GM12801 (cell line): ENCODE measurements around the gene SLC6A17.
A peak's percentile ranks its signal among the peaks of the same experiment; 100 is the strongest.

Experiments used
- TF ChIP-seq, protein P1 (sequence below): IDR thresholded peaks from one replicate; pipeline ENCODE4 v1.5.1; 2011; ENCODE audit warnings: control low read depth; ENCODE audit not compliant: insufficient read length; ENCODE audit errors: extremely low read depth

SLC6A17 gene

DNA sequence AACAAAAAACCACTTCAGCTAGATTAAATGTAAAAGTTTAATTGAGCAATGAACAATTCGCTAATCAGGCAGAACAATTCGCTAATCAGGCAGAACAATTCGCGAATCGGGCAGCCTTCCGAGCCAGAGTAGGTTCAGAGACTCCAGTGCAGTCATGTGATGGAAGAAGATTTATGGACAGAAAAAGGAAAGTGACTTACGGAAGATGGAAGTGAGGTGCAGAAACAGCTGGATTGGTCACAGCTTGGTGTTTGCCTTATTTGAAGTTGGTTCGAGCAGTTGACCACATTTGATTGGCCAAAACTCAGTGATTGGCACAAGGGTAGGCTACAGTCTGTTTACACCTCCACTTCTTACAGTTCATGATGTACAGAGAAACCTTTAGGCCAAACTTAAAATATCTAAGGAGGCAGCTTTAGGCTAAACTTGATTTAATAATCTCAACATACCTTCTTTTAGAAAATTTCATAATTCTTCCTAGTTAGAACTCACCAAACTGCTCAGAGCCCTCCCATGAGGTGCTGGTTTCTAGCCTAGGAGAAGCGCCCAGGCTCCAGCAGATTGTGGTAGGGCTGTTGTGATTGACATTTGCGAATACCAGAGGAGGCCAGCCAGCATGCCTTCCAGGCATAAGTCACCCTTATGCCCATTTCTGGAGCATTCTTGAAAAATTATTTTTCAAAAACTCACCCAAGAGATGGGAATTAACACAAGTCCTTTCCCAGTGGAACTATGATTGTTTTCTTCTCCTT is 37.0 kb downstream of the SLC6A17 start:
- TF ChIP-seq, protein P1, sequence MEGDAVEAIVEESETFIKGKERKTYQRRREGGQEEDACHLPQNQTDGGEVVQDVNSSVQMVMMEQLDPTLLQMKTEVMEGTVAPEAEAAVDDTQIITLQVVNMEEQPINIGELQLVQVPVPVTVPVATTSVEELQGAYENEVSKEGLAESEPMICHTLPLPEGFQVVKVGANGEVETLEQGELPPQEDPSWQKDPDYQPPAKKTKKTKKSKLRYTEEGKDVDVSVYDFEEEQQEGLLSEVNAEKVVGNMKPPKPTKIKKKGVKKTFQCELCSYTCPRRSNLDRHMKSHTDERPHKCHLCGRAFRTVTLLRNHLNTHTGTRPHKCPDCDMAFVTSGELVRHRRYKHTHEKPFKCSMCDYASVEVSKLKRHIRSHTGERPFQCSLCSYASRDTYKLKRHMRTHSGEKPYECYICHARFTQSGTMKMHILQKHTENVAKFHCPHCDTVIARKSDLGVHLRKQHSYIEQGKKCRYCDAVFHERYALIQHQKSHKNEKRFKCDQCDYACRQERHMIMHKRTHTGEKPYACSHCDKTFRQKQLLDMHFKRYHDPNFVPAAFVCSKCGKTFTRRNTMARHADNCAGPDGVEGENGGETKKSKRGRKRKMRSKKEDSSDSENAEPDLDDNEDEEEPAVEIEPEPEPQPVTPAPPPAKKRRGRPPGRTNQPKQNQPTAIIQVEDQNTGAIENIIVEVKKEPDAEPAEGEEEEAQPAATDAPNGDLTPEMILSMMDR: no peak

DNA sequence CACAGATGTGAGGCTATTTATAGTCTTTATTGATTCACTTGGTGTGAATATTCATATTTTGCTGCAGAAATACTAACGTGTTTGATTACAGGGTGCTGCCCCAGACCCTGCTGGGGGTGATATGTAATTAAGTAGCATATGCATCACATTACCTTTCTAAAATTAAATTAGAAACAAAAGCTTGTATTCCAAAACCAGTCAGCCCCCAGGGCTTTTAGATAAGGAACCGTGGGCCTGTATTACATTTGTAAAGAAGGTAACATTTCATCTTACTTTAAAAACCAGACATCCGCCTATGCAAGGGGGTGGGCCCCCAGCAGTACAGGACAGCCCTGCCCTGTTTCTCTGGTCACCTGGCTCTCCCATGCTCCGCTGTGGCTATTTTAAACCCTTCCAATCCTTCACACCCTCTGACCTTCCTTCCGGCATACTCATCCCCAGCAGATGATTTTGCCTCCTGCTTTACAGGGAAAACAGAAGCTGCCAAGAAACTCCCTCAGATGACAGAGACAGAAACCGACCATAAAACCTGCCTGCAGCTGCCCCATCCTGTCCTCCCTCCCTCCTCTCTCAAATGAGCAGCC is 37.8 kb downstream of the SLC6A17 start:
- TF ChIP-seq, protein P1: no peak

DNA sequence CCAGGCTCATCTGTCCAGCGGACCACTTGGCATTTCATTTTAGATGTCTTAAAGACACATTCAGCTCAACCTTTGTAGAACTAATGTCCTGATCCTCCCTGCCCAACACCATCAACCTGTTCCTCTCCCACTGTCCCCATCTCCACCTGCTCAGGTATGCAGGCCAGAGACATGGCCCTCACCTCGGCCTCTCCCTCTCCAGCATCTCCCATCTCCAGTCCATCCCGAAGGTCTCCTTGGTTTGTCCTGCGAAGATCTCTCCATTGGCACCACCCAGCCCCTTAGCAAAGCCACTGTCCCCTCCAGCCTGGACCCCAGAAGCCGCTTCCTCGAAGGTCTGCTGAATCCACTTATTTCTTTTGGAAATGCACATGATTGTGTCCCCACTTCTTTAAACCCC is 38.9 kb downstream of the SLC6A17 start:
- TF ChIP-seq, protein P1: no peak

DNA sequence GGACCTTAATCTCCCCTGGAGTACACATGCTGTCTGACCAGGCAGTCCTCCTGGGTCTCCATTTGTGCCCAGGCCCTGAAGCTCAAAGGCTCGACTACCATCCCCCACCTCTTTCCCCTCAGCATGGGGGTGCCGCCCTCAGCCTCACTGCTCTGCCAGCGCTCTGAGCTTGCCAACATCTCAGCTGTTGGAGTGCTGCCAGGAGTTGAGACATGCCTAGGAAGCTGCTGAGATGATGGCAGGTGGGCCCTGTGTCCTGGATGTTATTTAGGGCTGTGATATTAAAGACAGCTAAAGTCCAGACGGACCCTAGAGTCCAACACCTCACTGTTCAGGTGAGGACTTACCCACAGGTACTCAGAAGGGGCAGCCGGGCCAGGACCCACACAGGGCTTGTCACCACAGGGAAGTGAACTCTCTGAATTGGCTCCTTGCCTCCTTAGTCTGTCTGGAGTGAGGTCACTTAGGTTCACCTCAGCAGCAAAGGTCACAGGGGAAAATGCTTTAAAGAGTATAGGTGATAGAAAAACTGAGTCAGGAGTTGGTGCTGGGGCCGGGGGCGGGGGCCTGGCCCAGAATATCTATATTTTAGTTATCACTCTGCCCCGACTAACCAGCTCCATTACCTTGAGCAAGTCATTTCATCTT is 40.1 kb downstream of the SLC6A17 start:
- TF ChIP-seq, protein P1: no peak

DNA sequence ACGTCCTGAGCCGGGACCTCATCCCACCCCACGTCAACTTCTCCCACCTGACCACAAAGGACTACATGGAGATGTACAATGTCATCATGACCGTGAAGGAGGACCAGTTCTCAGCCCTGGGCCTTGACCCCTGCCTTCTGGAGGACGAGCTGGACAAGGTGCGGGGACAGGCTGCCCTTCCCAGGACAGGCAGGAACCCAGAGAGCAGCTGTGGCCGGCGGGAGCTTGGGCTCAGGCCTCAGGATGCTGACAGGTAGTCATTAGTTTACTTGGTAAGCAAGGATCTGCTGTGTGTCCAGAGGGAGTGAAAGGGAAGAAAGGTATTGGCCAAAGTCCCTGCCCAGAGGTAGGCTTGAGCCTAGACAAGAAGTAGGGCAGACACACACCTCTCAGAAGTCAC is 42.2 kb downstream of the SLC6A17 start:
- TF ChIP-seq, protein P1: no peak

DNA sequence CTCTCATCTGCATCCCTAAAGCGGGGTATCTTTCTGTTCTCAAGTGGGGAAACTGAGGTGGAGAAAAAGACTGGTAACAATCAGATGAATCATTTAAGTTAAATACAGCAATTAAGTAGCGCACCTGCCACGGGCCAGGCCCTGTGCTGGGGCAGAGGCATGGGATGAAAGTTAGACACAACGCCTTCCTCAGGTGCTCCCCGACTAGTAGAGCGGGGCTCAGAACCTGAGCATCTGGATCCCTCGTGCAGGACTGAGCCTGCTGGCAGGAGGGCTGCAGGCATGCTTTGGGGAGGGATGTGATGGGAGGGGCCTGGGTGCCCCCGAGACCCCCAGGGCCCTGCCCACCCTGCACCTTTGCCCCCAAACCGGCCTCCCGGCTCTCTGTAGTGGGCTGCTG is 44.9 kb downstream of the SLC6A17 start:
- TF ChIP-seq, protein P1: no peak

DNA sequence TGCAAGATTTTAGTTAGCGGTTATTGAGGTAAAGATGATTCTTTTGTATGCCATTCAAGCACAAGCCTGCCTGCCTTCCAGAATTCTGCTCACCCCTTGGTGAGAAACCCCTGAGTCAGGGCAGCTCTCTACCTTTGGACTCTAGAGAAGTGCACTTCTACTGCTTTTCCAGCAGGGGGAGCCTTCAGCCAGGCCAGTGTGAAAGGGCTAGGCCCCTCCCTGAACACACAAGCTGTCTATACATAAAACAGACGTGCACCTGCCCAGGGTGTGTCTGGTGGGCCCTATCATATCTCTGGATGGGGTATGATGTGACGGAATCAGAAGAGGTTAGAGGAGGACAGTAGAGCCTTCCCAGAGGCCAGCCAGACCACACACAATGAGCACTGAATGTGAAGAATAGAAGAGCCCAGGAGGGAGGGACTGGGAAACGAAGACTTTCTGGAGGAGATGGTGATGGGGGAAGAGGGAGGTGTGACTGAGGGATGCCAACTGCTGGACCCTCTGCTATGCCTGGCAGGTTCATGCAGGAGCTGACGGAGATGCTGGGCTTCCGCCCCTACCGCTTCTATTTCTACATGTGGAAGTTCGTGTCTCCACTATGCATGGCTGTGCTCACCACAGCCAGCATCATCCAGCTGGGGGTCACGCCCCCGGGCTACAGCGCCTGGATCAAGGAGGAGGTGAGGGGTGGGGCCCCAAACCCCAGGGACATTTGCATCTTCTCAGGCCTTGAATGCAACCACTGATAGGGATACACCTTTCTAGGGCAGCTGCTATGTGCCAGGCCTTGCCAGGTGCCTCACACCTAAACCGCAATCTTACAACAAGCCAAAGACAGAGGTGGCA is 46.8 kb downstream of the SLC6A17 start:
- TF ChIP-seq, protein P1: peak; percentile 32
